Heart right ventricle (tissue), 16 donors: ENCODE results near the gene PKNOX2. TPM values are rescaled to one million over a fixed set of nuclear protein-coding genes. Genes with fewer than 3 reads are reported as not detected.
A peak's percentile ranks its signal among the peaks of the same experiment; 100 is the strongest.

Source experiments
- ATAC-seq, 8 donors: fragments of 200-7000 bp; cut with Tn5 transposase; one replicate each; pipeline ENCODE4 v1.9.1; 2020; ENCODE audit warnings: mild to moderate bottlenecking in 8 of 8, moderate library complexity in 8 of 8, moderate number of reproducible peaks in 1 of 8
- DNase-seq, 2 donors: peaks; one replicate each; pipeline ENCODE4 v3.0.0-alpha.2; 2020
- H3K27ac ChIP-seq, 10 donors: fragments of 200-600 bp; sonication (generic) in 2 of 10; one replicate each; pipeline versions ENCODE4 v1.5.0 to v1.8.0; 2020 to 2022; ENCODE audit warnings: mild to moderate bottlenecking in 3 of 10
- H3K27me3 ChIP-seq, 7 donors: fragments of 200-600 bp; one replicate each; pipeline ENCODE4 v1.8.0; 2021 to 2022; ENCODE audit warnings: mild to moderate bottlenecking in 2 of 7
- H3K36me3 ChIP-seq, 9 donors: fragments of 200-600 bp; sonication (generic) in 1 of 9; one replicate each; pipeline versions ENCODE4 v1.5.0 to v1.8.0; 2020 to 2022; ENCODE audit warnings: mild to moderate bottlenecking in 2 of 9
- H3K4me1 ChIP-seq, 9 donors: fragments of 200-600 bp; sonication (generic) in 1 of 9; one replicate each; pipeline versions ENCODE4 v1.5.0 to v1.8.0; 2020 to 2022; ENCODE audit warnings: mild to moderate bottlenecking in 4 of 9
- H3K4me3 ChIP-seq, 10 donors: fragments of 200-600 bp; sonication (generic) in 2 of 10; one replicate each; pipeline versions ENCODE4 v1.5.0 to v1.8.0; 2020 to 2022; ENCODE audit warnings: mild to moderate bottlenecking in 7 of 10, moderate library complexity in 2 of 10
- H3K9me3 ChIP-seq, 11 donors: fragments of 200-600 bp in 10 of 11; sonication (generic) in 2 of 11; one replicate each; pipeline versions ENCODE4 v1.5.0 to v1.8.0; 2013 to 2022; ENCODE audit warnings: mild to moderate bottlenecking in 2 of 11, control low read depth in 1 of 11, moderate library complexity in 1 of 11
- CTCF ChIP-seq, 9 donors: fragments of 200-600 bp; sonication (generic) in 2 of 9; IDR thresholded peaks; one replicate each; pipeline versions ENCODE4 v1.5.0 to v1.8.0; 2021 to 2022; ENCODE audit warnings: antibody characterized with exemption in 9 of 9, mild to moderate bottlenecking in 5 of 9, moderate library complexity in 1 of 9
- WGBS, 2 donors: extraction: QIAGEN DNeasy Blood & Tissue Kit; methylation state at CpG; one replicate each; pipeline ENCODE4 v1.1.7; 2013; ENCODE audit warnings: inconsistent platforms in 1 of 2; 5-methylcytosine and 5-hydroxymethylcytosine counted together
- intact Hi-C, 10 donors: fragments of 100-400 bp; cut with DNase I; formaldehyde crosslinking; loops; one replicate each; pipeline versions ENCODE4 v1.11.1 to v1.14.2; 2022
- long read RNA-seq, 3 donors: library from polyadenylated mRNA; unstranded; transcript quantifications; one replicate each; pipeline ENCODE4 v2.0.0, GENCODE V29; 2020 to 2021
- polyA plus RNA-seq, 2 donors: library from polyadenylated mRNA; stranded (reverse); fragments of 200-250 nt; gene quantifications; one replicate each; pipeline ENCODE4 v1.2.3, GENCODE V29; 2013
- total RNA-seq, 10 donors: library from RNA; stranded (reverse); fragmentation: NEBNext Ultra II Directional in 3 of 10; extraction: Animal tissue kit (Norgen Biotek cat#: 25700) in 3 of 10; gene quantifications; one replicate each; pipeline versions ENCODE4 v1.2.1 to v1.2.4, GENCODE V29; 2021 to 2023
- donor health status: Arrhythmogenic right ventricular cardiomyopathy.
- donor health status: ischemic (EF 13 %, LVEDD 7.1; RV severe dilation, severe dysfunction).
- donor health status: healthy with polysubstance abuse.
- donor health status: DM: no; HTN: yes; CAD: no.
- donor health status: DM: no; HTN: no; CAD: no.
- donor health status: ischemic (EF 25% LVEDD 6.9; RV normal size, moderate dysfunction).
- donor health status: ischemic (EF 25% LVEDD 5.7; RV mildly dilated, moderate dysfunction).
- donor health status: healthy.
- donor health status: DM: yes; HTN: yes; CAD: no.
- donor health status: Ischemic cardiomyopathy.
- donor health status: ischemic (EF 35%, LVEDD 5.7; RV mildly dilated, moderate dysfunction).
- donor health status: nonischemic (EF 11% LVEDD 7.7; RV severe dilation, severe dysfunction).
- donor health status: DM: yes; HTN: yes; CAD: no.
- donor health status: PGD.
- donor health status: ischemic (EF 29% LVEDD 5.4; RV normal size, mild dysfunction).
- donor health status: nonischemic (EF 23%, LVEDD 6.1; RV moderate dilation, normal function).

PKNOX2 gene
- total RNA-seq, result 1 to 10 TPM; 3.1 to 5.8 (median 4.9) TPM
- polyA plus RNA-seq, result 1 to 10 TPM; 2.5 to 3.1 TPM
- long read RNA-seq, donor 1, partial matches to known transcripts, result 1 of 2 reads
- long read RNA-seq, donor 1, other reads (novel, unspliced or antisense), result 1 of 2 reads
- long read RNA-seq, donor 2, partial matches to known transcripts, result 0 of 3 reads
- long read RNA-seq, donor 2, other reads (novel, unspliced or antisense), result 3 of 3 reads
- long read RNA-seq, donor 3, partial matches to known transcripts, result 1 of 6 reads
- long read RNA-seq, donor 3, other reads (novel, unspliced or antisense), result 4 of 6 reads

- 0 to 1% methylated on average over 49 to 57 of the region's 58 CpGs for WGBS, 2 donors
- Histone ChIP-seq H3K36me3 (no peaks in the 10 kb centered on the region), H3K4me1 (peaks cover 2 to 54% (median 34%) of the 10 kb centered on the region in 9 donors), H3K4me3 (peak within 1 kb of the TSS; percentile 58 to 80 (median 74)), H3K27ac (peak within 1 kb of the TSS; percentile 29 to 87 (median 80)), H3K27me3 (peaks cover 0 to 82% (median 23%) of the 10 kb centered on the region in 7 donors), H3K9me3 (no peaks in the 10 kb centered on the region)
- intact Hi-C loops, result loop anchor here (1.0 to 10.0 kb wide), 16 partner anchors 53 to 263 kb away; no protein-coding TSS in a partner anchor
- peak; percentile 43 to 81 (median 66) for TF ChIP-seq CTCF (IDR thresholded peaks at IDR 0.05)
- peak; percentile 81 to 83 for DNase-seq
- peak; percentile 79 to 86 (median 84) for ATAC-seq
Observed at GRCh38 chr11:125164422-125165110, at the start of gene PKNOX2. PKNOX2 (plus strand) TSS chr11:125164751; CDS start chr11:125351306, 186,555 bp downstream.

DNA sequence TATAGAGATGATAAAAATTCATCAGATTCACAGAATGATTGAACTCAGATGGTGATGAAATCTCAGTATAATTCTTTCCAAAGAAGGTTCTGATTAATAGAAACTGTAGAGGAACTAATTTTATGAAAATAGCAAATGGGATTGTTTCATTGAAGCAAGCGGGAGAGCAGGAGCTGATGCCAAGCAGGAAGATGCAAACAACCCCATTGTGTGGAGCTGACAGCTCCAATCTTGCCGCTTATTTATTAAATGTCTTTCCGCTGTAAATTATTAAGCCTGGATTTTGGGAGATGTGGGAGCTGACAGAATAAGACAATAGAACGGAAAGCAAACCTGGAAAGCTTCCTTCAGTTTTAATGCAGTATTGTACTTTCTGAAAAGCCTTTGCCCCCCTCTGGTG, 47.1 kb upstream of the PKNOX2 start:
- ATAC-seq, result no peak
- WGBS, 2 donors, result 66 to 71% methylated on average over 4 of the region's 4 CpGs
- intact Hi-C loops, result loop anchor here in 1 of 10 donors (10.0 kb wide), 1 partner anchor 163 kb away; the partner anchor contains the start of gene CCDC15

GRCh38 chr11:125123194-125123946, 41.2 kb upstream of the PKNOX2 start:
- DNase-seq (no peak), ATAC-seq (no peak)
- H3K4me3 ChIP-seq, result no peak overlapping the region
- no peaks in the 10 kb centered on the region for H3K36me3 ChIP-seq
- H3K27ac ChIP-seq, result peak overlapping the region in 2 of 10 donors; percentile 1 to 15
- peaks cover 0 to 17% (median 10%) of the 10 kb centered on the region in 7 donors for H3K27me3 ChIP-seq
- peaks cover 0 to 14% (median 0%) of the 10 kb centered on the region in 9 donors for H3K4me1 ChIP-seq
- intact Hi-C loops, result no loop called here
- WGBS, 2 donors, result 84 to 87% methylated on average over 4 of the region's 4 CpGs
- no peaks in the 10 kb centered on the region for H3K9me3 ChIP-seq
- TF ChIP-seq CTCF (IDR thresholded peaks at IDR 0.05), result no peak

More for the DNA sequence above, 47.1 kb upstream of the PKNOX2 start:
- Histone ChIP-seq H3K4me3 (no peak overlapping the region), H3K36me3 (no peaks in the 10 kb centered on the region), H3K27ac (peak overlapping the region in 1 of 10 donors; percentile 41), H3K4me1 (no peaks in the 10 kb centered on the region), H3K9me3 (no peaks in the 10 kb centered on the region), H3K27me3 (peaks cover 0 to 27% (median 5%) of the 10 kb centered on the region in 7 donors)
- TF ChIP-seq CTCF (IDR thresholded peaks at IDR 0.05), result no peak
- no peak for DNase-seq
